ENCODE measurements around the gene GPR146. TPM values are rescaled to one million over a fixed set of nuclear protein-coding genes. Genes with fewer than 3 reads are reported as not detected.

The GPR146 gene
- total and polyA plus RNA-seq, 2 of the 4 experiments (the other 2 are of a cell fraction), result 2.2 to 3.4 TPM

DNA sequence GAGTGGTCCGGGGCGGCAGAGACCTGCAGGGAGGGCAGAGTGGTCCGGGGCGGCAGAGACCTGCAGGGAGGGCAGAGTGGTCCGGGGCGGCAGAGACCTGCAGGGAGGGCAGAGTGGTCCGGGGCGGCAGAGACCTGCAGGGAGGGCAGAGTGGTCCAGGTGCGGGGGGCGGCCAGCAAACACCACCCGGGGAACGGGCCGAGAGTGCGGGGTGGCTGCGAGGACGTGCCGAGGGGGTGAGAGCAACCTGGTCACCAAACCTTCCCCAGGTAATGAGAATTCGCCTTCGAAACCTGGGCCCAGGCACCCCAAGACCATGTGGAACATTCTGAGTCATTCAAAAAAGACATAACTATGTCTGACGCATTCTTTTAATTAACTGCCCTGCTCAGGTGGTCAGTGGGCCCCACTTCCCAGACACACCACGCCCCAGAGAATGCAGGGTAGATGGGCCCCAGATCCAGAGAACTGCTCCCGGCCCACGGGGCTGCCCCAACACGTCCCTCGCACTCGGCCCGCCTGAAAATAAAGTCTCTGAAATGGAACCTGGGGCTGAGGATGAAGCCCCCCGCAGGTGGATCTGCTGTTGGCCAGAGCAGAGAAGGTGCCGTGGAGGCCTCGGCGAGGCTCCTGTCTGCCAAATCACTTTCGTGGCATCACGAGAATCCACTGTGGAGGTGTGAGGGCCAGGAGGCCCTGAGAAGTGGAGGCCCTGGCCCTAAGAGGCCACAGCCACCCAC is 12.5 kb upstream of the GPR146 start:
- Histone ChIP-seq H2AK5ac (ENCODE audit: low read depth, low read length) (peak overlapping the region; percentile 12; the same call in 1 of the 2 replicates), H3K14ac (replicated peaks; ENCODE audit: low read depth, low read length) (no peak overlapping the region), H4K5ac (ENCODE audit: low read depth, low read length) (no peak overlapping the region), H3K23ac (ENCODE audit: low read depth, low read length) (no peak overlapping the region), H2BK5ac (ENCODE audit: low read depth, low read length, poor library complexity, severe bottlenecking) (no peak overlapping the region), H3K36me3 (ENCODE audit: control insufficient read depth, insufficient read depth, low read length) (no peaks in the 10 kb centered on the region), H3K9me3 (ENCODE audit: control insufficient read depth, insufficient read depth, low read length) (no peaks in the 10 kb centered on the region; the same call in 1 of the 2 replicates), H3K18ac (ENCODE audit: low read depth, low read length) (no peak overlapping the region), H2BK120ac (ENCODE audit: low read depth, low read length) (no peak overlapping the region), H3K27ac (ENCODE audit: insufficient read depth, low read length) (no peak overlapping the region), H3K9ac (ENCODE audit: low read depth, low read length) (no peak overlapping the region), H4K8ac (ENCODE audit: low read depth in 2 of 2, low read length in 2 of 2) (no peak overlapping the region), H3K4me2 (ENCODE audit: low read depth, low read length) (no peak overlapping the region), H4K91ac (ENCODE audit: insufficient read depth, low read depth, low read length) (no peak overlapping the region), H3K9me1 (ENCODE audit: insufficient read depth, low read length) (no peaks in the 10 kb centered on the region), H2BK20ac (ENCODE audit: low read depth, low read length) (no peak overlapping the region), H3K79me1 (ENCODE audit: low read depth in 1 of 2, low read length in 2 of 2) (peaks cover 10 to 29% of the 10 kb centered on the region in 2 experiments), H2BK15ac (ENCODE audit: low read depth, low read length) (no peak overlapping the region), H3K4ac (ENCODE audit: low read depth, low read length) (no peak overlapping the region), H3K4me3 (ENCODE audit: insufficient read depth, low read depth, low read length) (no peak overlapping the region), H2AFZ (replicated peaks; ENCODE audit: low read length, poor library complexity) (no peak overlapping the region), H3K27me3 (ENCODE audit: control insufficient read depth, insufficient read depth, low read length) (no peaks in the 10 kb centered on the region), H3K56ac (ENCODE audit: extremely low read depth, insufficient read depth, low read length) (no peak overlapping the region), H4K20me1 (ENCODE audit: insufficient read depth, low read length) (peaks cover 6% of the 10 kb centered on the region), H3K4me1 (ENCODE audit: control insufficient read depth, insufficient read depth, low read length) (peaks cover 9% of the 10 kb centered on the region; the same call in 1 of the 2 replicates), H2AK9ac (replicated peaks; ENCODE audit: low read depth, low read length, poor library complexity) (peak overlapping the region; percentile 42)
- CTCF ChIA-PET, result no interaction called here
- intact Hi-C loops (cut with micrococcal nuclease) (no loop called here), dilution Hi-C loops (cut with HindIII; ENCODE audit: low sequenced_read_pairs, unreplicated experiment) (no loop called here), in situ Hi-C loops (cut with MboI; ENCODE audit: low sequenced_read_pairs) (no loop called here)
- POLR2A ChIA-PET (ENCODE audit: unreplicated experiment), result no interaction called here
- ATAC-seq (ENCODE audit: low read depth) (no peak), DNase-seq (no peak)
- TF ChIP-seq POLR2A (IDR thresholded peaks at IDR 0.05; ENCODE audit: low read depth, low read length), result no peak
- TF ChIP-seq BHLHE40 (IDR thresholded peaks at IDR 0.05; ENCODE audit: low read depth, low read length), result no peak
- TF ChIP-seq, protein P1, sequence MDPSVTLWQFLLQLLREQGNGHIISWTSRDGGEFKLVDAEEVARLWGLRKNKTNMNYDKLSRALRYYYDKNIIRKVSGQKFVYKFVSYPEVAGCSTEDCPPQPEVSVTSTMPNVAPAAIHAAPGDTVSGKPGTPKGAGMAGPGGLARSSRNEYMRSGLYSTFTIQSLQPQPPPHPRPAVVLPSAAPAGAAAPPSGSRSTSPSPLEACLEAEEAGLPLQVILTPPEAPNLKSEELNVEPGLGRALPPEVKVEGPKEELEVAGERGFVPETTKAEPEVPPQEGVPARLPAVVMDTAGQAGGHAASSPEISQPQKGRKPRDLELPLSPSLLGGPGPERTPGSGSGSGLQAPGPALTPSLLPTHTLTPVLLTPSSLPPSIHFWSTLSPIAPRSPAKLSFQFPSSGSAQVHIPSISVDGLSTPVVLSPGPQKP (IDR thresholded peaks at IDR 0.05; ENCODE audit: borderline replicate concordance, low read depth, low read length), result no peak
- TF ChIP-seq, protein P2, sequence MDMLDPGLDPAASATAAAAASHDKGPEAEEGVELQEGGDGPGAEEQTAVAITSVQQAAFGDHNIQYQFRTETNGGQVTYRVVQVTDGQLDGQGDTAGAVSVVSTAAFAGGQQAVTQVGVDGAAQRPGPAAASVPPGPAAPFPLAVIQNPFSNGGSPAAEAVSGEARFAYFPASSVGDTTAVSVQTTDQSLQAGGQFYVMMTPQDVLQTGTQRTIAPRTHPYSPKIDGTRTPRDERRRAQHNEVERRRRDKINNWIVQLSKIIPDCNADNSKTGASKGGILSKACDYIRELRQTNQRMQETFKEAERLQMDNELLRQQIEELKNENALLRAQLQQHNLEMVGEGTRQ (IDR thresholded peaks at IDR 0.05; ENCODE audit: low read depth, low read length), result no peak
- TF ChIP-seq NFE2L2 (IDR thresholded peaks at IDR 0.05; ENCODE audit: low read depth, low read length), result no peak
- no peak for TF ChIP-seq CEBPB (IDR thresholded peaks at IDR 0.05; ENCODE audit: low read depth, low read length)
- no peak for TF ChIP-seq SMC3 (IDR thresholded peaks at IDR 0.05; ENCODE audit: low read depth, low read length)
- no peak for TF ChIP-seq MAFK (IDR thresholded peaks at IDR 0.05; ENCODE audit: low read depth, low read length)
- no peak for TF ChIP-seq RCOR1 (IDR thresholded peaks at IDR 0.05; ENCODE audit: insufficient replicate concordance, low read length)
- no peak for TF ChIP-seq MXI1 (IDR thresholded peaks at IDR 0.05; ENCODE audit: borderline replicate concordance, low read depth, low read length)
- TF ChIP-seq CHD1 (IDR thresholded peaks at IDR 0.05; ENCODE audit: low read depth, low read length), result no peak
- TF ChIP-seq RFX5 (IDR thresholded peaks at IDR 0.05; ENCODE audit: low read depth, low read length), result no peak
- TF ChIP-seq RAD21 (IDR thresholded peaks at IDR 0.05; ENCODE audit: low read length), result no peak
- TF ChIP-seq, protein P3, sequence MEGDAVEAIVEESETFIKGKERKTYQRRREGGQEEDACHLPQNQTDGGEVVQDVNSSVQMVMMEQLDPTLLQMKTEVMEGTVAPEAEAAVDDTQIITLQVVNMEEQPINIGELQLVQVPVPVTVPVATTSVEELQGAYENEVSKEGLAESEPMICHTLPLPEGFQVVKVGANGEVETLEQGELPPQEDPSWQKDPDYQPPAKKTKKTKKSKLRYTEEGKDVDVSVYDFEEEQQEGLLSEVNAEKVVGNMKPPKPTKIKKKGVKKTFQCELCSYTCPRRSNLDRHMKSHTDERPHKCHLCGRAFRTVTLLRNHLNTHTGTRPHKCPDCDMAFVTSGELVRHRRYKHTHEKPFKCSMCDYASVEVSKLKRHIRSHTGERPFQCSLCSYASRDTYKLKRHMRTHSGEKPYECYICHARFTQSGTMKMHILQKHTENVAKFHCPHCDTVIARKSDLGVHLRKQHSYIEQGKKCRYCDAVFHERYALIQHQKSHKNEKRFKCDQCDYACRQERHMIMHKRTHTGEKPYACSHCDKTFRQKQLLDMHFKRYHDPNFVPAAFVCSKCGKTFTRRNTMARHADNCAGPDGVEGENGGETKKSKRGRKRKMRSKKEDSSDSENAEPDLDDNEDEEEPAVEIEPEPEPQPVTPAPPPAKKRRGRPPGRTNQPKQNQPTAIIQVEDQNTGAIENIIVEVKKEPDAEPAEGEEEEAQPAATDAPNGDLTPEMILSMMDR (conservative IDR thresholded peaks at IDR 0.05; ENCODE audit: low read depth, low read length), result no peak
- TF ChIP-seq FOS (IDR thresholded peaks at IDR 0.05; ENCODE audit: low read depth, low read length), result no peak
- WGBS, 2 experiments (ENCODE audit: extremely low coverage in 2 of 2, insufficient read length in 1 of 2), result 93% methylated on average over 20 of the region's 33 CpGs; no CpG with 5 or more reads in 1 of the 2 experiments
- BruUV-seq (replicated peaks), result no TSS peak
